Upper lobe of right lung (tissue), 1 donor: ENCODE measurements around the gene GPR25. TPM values are rescaled to one million over a fixed set of nuclear protein-coding genes. Genes with fewer than 3 reads are reported as not detected.

ENCODE experiments used
- ATAC-seq: fragments of 200-7000 bp; cut with Tn5 transposase; one replicate; pipeline ENCODE4 v1.9.1; 2020; ENCODE audit warnings: mild to moderate bottlenecking, moderate library complexity
- DNase-seq: peaks from one replicate; pipeline ENCODE4 v3.0.0-alpha.2; 2020
- H3K27ac ChIP-seq: fragments of 200-600 bp; one replicate; pipeline ENCODE4 v1.8.0; 2022
- H3K27me3 ChIP-seq: fragments of 200-600 bp; one replicate; pipeline ENCODE4 v1.8.0; 2022; ENCODE audit warnings: mild to moderate bottlenecking
- H3K36me3 ChIP-seq: fragments of 200-600 bp; one replicate; pipeline ENCODE4 v1.8.0; 2022
- H3K4me1 ChIP-seq: fragments of 200-600 bp; one replicate; pipeline ENCODE4 v1.8.0; 2022
- H3K4me3 ChIP-seq: fragments of 200-600 bp; one replicate; pipeline ENCODE4 v1.8.0; 2022; ENCODE audit warnings: mild to moderate bottlenecking
- H3K9me3 ChIP-seq: fragments of 200-600 bp; one replicate; pipeline ENCODE4 v1.8.0; 2022
- CTCF ChIP-seq: fragments of 200-600 bp; IDR thresholded peaks from one replicate; pipeline ENCODE4 v1.8.0; 2022; ENCODE audit warnings: antibody characterized with exemption
- intact Hi-C: fragments of 100-400 bp; cut with DNase I; formaldehyde crosslinking; loops from one replicate; pipeline ENCODE4 v1.11.0; 2022
- total RNA-seq: library from RNA; stranded (reverse); fragmentation: NEBNext Ultra II Directional; extraction: Animal tissue kit (Norgen Biotek cat#: 25700); gene quantifications from one replicate; pipeline ENCODE4 v1.2.1, GENCODE V29; 2021
- donor health status: DM: no; HTN: yes; CAD: no; lungs with severe emphysema.

The GPR25 gene
- total RNA-seq, 1 donor from 2014 or later: 0.32 TPM

- Histone ChIP-seq H3K4me1 (peaks cover 15% of the 10 kb centered on the region), H3K9me3 (no peaks in the 10 kb centered on the region), H3K27ac (no peak overlapping the region), H3K36me3 (no peaks in the 10 kb centered on the region), H3K4me3 (peak overlapping the region; percentile 25), H3K27me3 (peaks cover 55% of the 10 kb centered on the region)
- ATAC-seq (peak; percentile 27), DNase-seq (peak; percentile 54)
- intact Hi-C loops: no loop called here
- TF ChIP-seq CTCF: no peak
Measured at GRCh38 chr1:200873671-200874397, 1.1 kb downstream of the GPR25 start.

- H3K36me3 ChIP-seq: no peaks in the 10 kb centered on the region
- H3K4me3 ChIP-seq: no peak overlapping the region
- intact Hi-C loops: no loop called here
- ATAC-seq (no peak), DNase-seq (no peak)
- no peaks in the 10 kb centered on the region for H3K9me3 ChIP-seq
- no peak for TF ChIP-seq CTCF
- peaks cover 15% of the 10 kb centered on the region for H3K4me1 ChIP-seq
- peaks cover 55% of the 10 kb centered on the region for H3K27me3 ChIP-seq
- H3K27ac ChIP-seq: no peak overlapping the region
Measured at GRCh38 chr1:200874694-200875093, 1.9 kb downstream of the GPR25 start.

GRCh38 chr1:200875416-200875815 is 2.6 kb downstream of the GPR25 start:
- peaks cover 55% of the 10 kb centered on the region for H3K27me3 ChIP-seq
- TF ChIP-seq CTCF: no peak
- no peak overlapping the region for H3K27ac ChIP-seq
- intact Hi-C loops: no loop called here
- H3K4me1 ChIP-seq: peaks cover 15% of the 10 kb centered on the region
- no peaks in the 10 kb centered on the region for H3K36me3 ChIP-seq
- DNase-seq: no peak
- no peaks in the 10 kb centered on the region for H3K9me3 ChIP-seq
- no peak overlapping the region for H3K4me3 ChIP-seq
- no peak for ATAC-seq

GRCh38 chr1:200877010-200877409 is 4.2 kb downstream of the GPR25 start:
- H3K27ac ChIP-seq: no peak overlapping the region
- DNase-seq (no peak), ATAC-seq (no peak)
- peaks cover 15% of the 10 kb centered on the region for H3K4me1 ChIP-seq
- intact Hi-C loops: no loop called here
- no peaks in the 10 kb centered on the region for H3K9me3 ChIP-seq
- H3K4me3 ChIP-seq: no peak overlapping the region
- H3K36me3 ChIP-seq: no peaks in the 10 kb centered on the region
- no peak for TF ChIP-seq CTCF
- H3K27me3 ChIP-seq: peaks cover 44% of the 10 kb centered on the region

GRCh38 chr1:200877839-200878551 is 5.2 kb downstream of the GPR25 start:
- no peak for ATAC-seq
- intact Hi-C loops: no loop called here

More at GRCh38 chr1:200877839-200878551, 5.2 kb downstream of the GPR25 start:
- Histone ChIP-seq H3K4me3 (no peak overlapping the region), H3K4me1 (peaks cover 9% of the 10 kb centered on the region), H3K36me3 (no peaks in the 10 kb centered on the region), H3K27me3 (peaks cover 34% of the 10 kb centered on the region), H3K27ac (no peak overlapping the region), H3K9me3 (no peaks in the 10 kb centered on the region)
- no peak for TF ChIP-seq CTCF
- no peak for DNase-seq
